K562 (cell line): ENCODE data around the gene SCN2B. TPM values are rescaled to one million over a fixed set of nuclear protein-coding genes. Genes with fewer than 3 reads are reported as not detected.

Experiments used
- ATAC-seq: fragments of 200-7000 bp; cut with Tn5 transposase; 3 replicates; pipeline ENCODE4 v1.9.1; 2020; ENCODE audit warnings: moderate library complexity
- BruUV-seq: library from RNA; stranded (reverse); fragments of 400-500 nt; replicated peaks from 2 replicates; lab custom pipeline; 2021; lab: Mats Ljungman, UMichigan
- CTCF ChIA-PET: fragments of 300-600 bp; formaldehyde crosslinking; extraction: SDS; loops from one replicate; lab custom pipeline; 2021; ENCODE audit warnings: low intra/inter-chr PET ratio; lab: Yijun Ruan, JAX
- POLR2A ChIA-PET: fragments of 300-600, 350-650 bp; sonication (Branson Sonifier 250); formaldehyde crosslinking; extraction: SDS; loops from one replicate; lab custom pipeline; 2021; ENCODE audit warnings: antibody characterized with exemption, inconsistent platforms; lab: Yijun Ruan, JAX
- DNase-seq, 4 experiments: peaks; one replicate each; pipeline versions ENCODE4 v3.0.0 to v3.0.0-alpha.2; 2011 to 2018; ENCODE audit warnings: low spot score in 3 of 4, mixed read lengths in 3 of 4; ENCODE audit errors: extremely low read depth in 1 of 4
- FAIRE-seq: peaks from 2 replicates; lab custom pipeline; 2011; peaks lifted over from hg19 to GRCh38; lab: Jason Lieb, UNC
- H2AFZ ChIP-seq: 2 replicates; pipeline ENCODE4 v1.6.0; 2011; ENCODE audit warnings: low read depth, low read length, control low read depth, inconsistent platforms
- H3K27ac ChIP-seq: fragments of 200-600 bp; 3 replicates; pipeline ENCODE4 v1.8.0; 2011; ENCODE audit warnings: low read depth, mild to moderate bottlenecking, control low read depth, inconsistent platforms, low read length, moderate library complexity, mixed read lengths; ENCODE audit errors: extremely low read depth
- H3K27me3 ChIP-seq, 2 experiments: fragments of 300-600 bp in 1 of 2; 2 replicates in 1 of 2; 3 replicates in 1 of 2; pipeline versions ENCODE4 v1.6.0 to v1.8.0; 2011; ENCODE audit warnings: inconsistent platforms in 2 of 2, low read length in 2 of 2, mild to moderate bottlenecking in 1 of 2, mixed read lengths in 1 of 2, moderate library complexity in 1 of 2; ENCODE audit not compliant: control insufficient read depth in 2 of 2, insufficient read depth in 2 of 2
- H3K36me3 ChIP-seq: fragments of 300-600 bp; 3 replicates; pipeline ENCODE4 v1.8.0; 2011; ENCODE audit warnings: mild to moderate bottlenecking, low read length, inconsistent platforms; ENCODE audit not compliant: control insufficient read depth, insufficient read depth
- H3K4me1 ChIP-seq, 2 experiments: fragments of 200-600 bp in 1 of 2; replicated peaks in 1 of 2; 2 replicates in 1 of 2; 3 replicates in 1 of 2; pipeline versions ENCODE4 v1.5.1 to v1.8.0; 2011; ENCODE audit warnings: inconsistent platforms in 2 of 2, low read length in 2 of 2, mild to moderate bottlenecking in 1 of 2, mixed read lengths in 1 of 2, moderate library complexity in 1 of 2; ENCODE audit not compliant: control insufficient read depth in 2 of 2, insufficient read depth in 2 of 2
- H3K4me2 ChIP-seq: 2 replicates; pipeline ENCODE4 v1.6.1; 2011; ENCODE audit warnings: low read length, control low read depth, inconsistent platforms, mixed read lengths; ENCODE audit not compliant: insufficient read depth
- H3K4me3 ChIP-seq: fragments of 200-600 bp; sonication (generic), shearing (Covaris generic); 2 replicates; pipeline ENCODE4 v1.5.1; 2016; ENCODE audit warnings: control low read depth, inconsistent platforms
- H3K79me2 ChIP-seq: fragments of 200-600 bp; 3 replicates; pipeline ENCODE4 v1.8.0; 2011; ENCODE audit warnings: low read length, inconsistent platforms; ENCODE audit not compliant: control insufficient read depth, insufficient read depth
- H3K9ac ChIP-seq, 2 experiments: 2 replicates each; pipeline versions ENCODE4 v1.6.0 to v1.6.1; 2011; ENCODE audit warnings: low read depth in 2 of 2, low read length in 2 of 2, control low read depth in 1 of 2, inconsistent platforms in 1 of 2, mild to moderate bottlenecking in 1 of 2, mixed read lengths in 1 of 2; ENCODE audit not compliant: insufficient read depth in 1 of 2
- H3K9me1 ChIP-seq: one replicate; pipeline ENCODE4 v1.6.0; 2011; ENCODE audit warnings: inconsistent platforms, mild to moderate bottlenecking, low read length, moderate library complexity; ENCODE audit not compliant: control insufficient read depth, insufficient read depth
- H3K9me3 ChIP-seq: replicated peaks from 2 replicates; pipeline ENCODE4 v1.5.1; 2011; ENCODE audit warnings: low read depth, low read length, inconsistent platforms; ENCODE audit not compliant: control insufficient read depth, insufficient read depth
- H4K20me1 ChIP-seq: replicated peaks from 2 replicates; pipeline ENCODE4 v1.6.1; 2011; ENCODE audit warnings: low read length, inconsistent platforms, mixed read lengths; ENCODE audit not compliant: control insufficient read depth, insufficient read depth
- AFF1 ChIP-seq, 2 experiments: fragments of 450-650 bp; IDR thresholded peaks; 2 replicates each; pipeline ENCODE4 v1.6.1; 2018; ENCODE audit warnings: mild to moderate bottlenecking in 2 of 2, low read depth in 1 of 2; ENCODE audit not compliant: partially characterized antibody in 2 of 2
- ARID3B ChIP-seq: fragments of 250-450 bp; sonication (Bioruptor Pico); IDR thresholded peaks from 2 replicates; pipeline ENCODE4 v1.4.0; 2020; ENCODE audit warnings: borderline replicate concordance
- BACH1 ChIP-seq: fragments of 200-800 bp; sonication (Bioruptor generic); IDR thresholded peaks from 2 replicates; pipeline ENCODE4 v1.6.1; 2016; ENCODE audit warnings: missing genetic modification characterization, missing compliant biosample characterization
- CXXC5 ChIP-seq: fragments of 250-450 bp; sonication (Bioruptor Pico); IDR thresholded peaks from 2 replicates; pipeline ENCODE4 v1.8.0; 2022; ENCODE audit warnings: inconsistent platforms, mild to moderate bottlenecking, moderate library complexity
- EP400 ChIP-seq: fragments of 450-650 bp; IDR thresholded peaks from 2 replicates; pipeline ENCODE4 v1.6.1; 2017; ENCODE audit warnings: antibody characterized with exemption, mild to moderate bottlenecking, moderate library complexity
- FOXM1 ChIP-seq, 2 experiments: fragments of 450-650 bp in 1 of 2; sonication (generic) in 1 of 2; formaldehyde crosslinking in 1 of 2; IDR thresholded peaks; 2 replicates each; pipeline versions ENCODE4 v1.6.1 to v1.9.0; 2017 to 2022; ENCODE audit warnings: low read depth in 2 of 2, mild to moderate bottlenecking in 2 of 2, missing genetic modification reagents in 1 of 2, moderate library complexity in 1 of 2
- HIVEP1 ChIP-seq: fragments of 250-450 bp; sonication (Bioruptor Pico); IDR thresholded peaks from 2 replicates; pipeline ENCODE4 v1.4.0; 2020; ENCODE audit warnings: mild to moderate bottlenecking
- IFI16 ChIP-seq: fragments of 250-450 bp; sonication (Bioruptor Pico); IDR thresholded peaks from 2 replicates; pipeline ENCODE4 v2.1.2; 2022; ENCODE audit warnings: mild to moderate bottlenecking, inconsistent platforms
- KLF16 ChIP-seq: IDR thresholded peaks from 2 replicates; pipeline ENCODE4 v1.6.1; 2016; ENCODE audit warnings: antibody characterized with exemption
- PHB ChIP-seq: fragments of 250-450 bp; sonication (Bioruptor Pico); IDR thresholded peaks from 2 replicates; pipeline ENCODE4 v1.5.0; 2021
- PTRF ChIP-seq: fragments of 450-650 bp; IDR thresholded peaks from 2 replicates; pipeline ENCODE4 v1.6.1; 2016; ENCODE audit warnings: mild to moderate bottlenecking, missing genetic modification characterization, missing compliant biosample characterization
- SMARCA4 ChIP-seq: fragments of 450-650 bp; IDR thresholded peaks from 2 replicates; pipeline ENCODE4 v1.6.1; 2016
- SMARCA5 ChIP-seq: fragments of 450-650 bp; IDR thresholded peaks from 2 replicates; pipeline ENCODE4 v1.6.1; 2016
- U2AF2 ChIP-seq: fragments of 200-400 bp; formaldehyde crosslinking; optimal IDR thresholded peaks from 2 replicates; pipeline ENCODE3; 2017; ENCODE audit warnings: low read depth, mild to moderate bottlenecking, low read length
- in situ Hi-C: fragments of 300-500 bp; cut with MboI; formaldehyde crosslinking; loops from 4 replicates; pipeline ENCODE4 v1.15.0; 2018; ENCODE audit warnings: inconsistent platforms, mixed read lengths
- intact Hi-C: fragments of 100-400 bp; cut with micrococcal nuclease; formaldehyde crosslinking; loops from 2 replicates; pipeline ENCODE4 v1.14.2; 2022
- polyA plus RNA-seq, 8 experiments: library from polyadenylated mRNA; depleted of rRNA in 4 of 8; stranded (reverse) in 5 of 8; unstranded in 3 of 8; fragments of >200 nt; fragmentation: Nextera tagmentation in 2 of 8; fragmentation: Illumina TruSeq in 1 of 8; extraction: Ambion mirVana in 2 of 8; extraction: Trizol in 1 of 8; gene quantifications; 2 replicates each; pipeline versions ENCODE4 v1.2.1 to v1.2.3, GENCODE V29; 2011 to 2014; ENCODE audit warnings: inconsistent platforms in 1 of 8, missing spikeins in 1 of 8
- total RNA-seq, 7 experiments: library from RNA; depleted of rRNA in 6 of 7; stranded (reverse); fragments of >200 nt in 6 of 7; fragmentation: Illumina TruSeq in 2 of 7; extraction: Trizol in 2 of 7; gene quantifications; 2 replicates each; pipeline versions ENCODE4 v1.2.1 to v1.2.3, GENCODE V29; 2011 to 2021; ENCODE audit warnings: low replicate concordance in 1 of 7
- TF ChIP-seq, protein P1 (sequence below): fragments of 450-650 bp; formaldehyde crosslinking; IDR thresholded peaks from 2 replicates; pipeline ENCODE4 v1.4.0; 2022; ENCODE audit warnings: mild to moderate bottlenecking, moderate library complexity
- TF ChIP-seq, protein P2 (sequence below): fragments of 450-650 bp; formaldehyde crosslinking; IDR thresholded peaks from 2 replicates; pipeline ENCODE4 v1.4.0; 2020; ENCODE audit warnings: mild to moderate bottlenecking

Gene SCN2B
- total and polyA plus RNA-seq, 9 of the 15 experiments (the other 6 are each of a cell fraction or from before 2014, with no cell fraction given): not detected

DNA sequence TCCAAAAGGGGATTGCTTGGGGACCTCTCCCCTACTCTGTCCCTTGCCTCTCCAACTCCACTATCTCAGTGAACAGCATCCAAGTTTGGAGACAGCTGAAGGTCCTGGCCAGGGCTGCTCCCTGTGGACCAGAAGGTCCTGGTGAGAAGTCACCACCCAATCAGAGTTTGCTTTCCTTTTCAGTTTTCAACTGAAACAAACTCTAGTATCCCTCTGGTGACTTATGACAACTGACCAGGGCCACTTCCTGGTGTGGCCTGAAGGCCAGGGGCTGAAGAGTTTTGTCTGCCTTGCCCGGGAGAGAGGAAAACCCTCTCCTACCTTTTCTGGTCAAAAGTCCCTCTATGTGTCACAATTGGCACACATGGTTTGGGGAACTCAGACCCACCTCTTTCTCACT, 43.3 kb upstream of the SCN2B start (continued):
- no peak for TF ChIP-seq PTRF (tag)
- no peak for TF ChIP-seq AFF1 (IDR thresholded peaks at IDR 0.05; ENCODE audit: low read depth in 1 of 2, partially characterized antibody in 2 of 2)
- TF ChIP-seq KLF16: no peak

GRCh38 chr11:118219244-118219643, 42.8 kb upstream of the SCN2B start:
- intact Hi-C loops: no loop called here
- Histone ChIP-seq H3K9me1 (no peaks in the 10 kb centered on the region), H3K4me3 (no peak overlapping the region), H3K4me2 (no peak overlapping the region), H3K9me3 (no peaks in the 10 kb centered on the region), H3K79me2 (no peaks in the 10 kb centered on the region), H3K36me3 (no peaks in the 10 kb centered on the region), H3K27ac (no peak overlapping the region), H4K20me1 (no peaks in the 10 kb centered on the region), H3K9ac (no peak overlapping the region), H2AFZ (no peak overlapping the region), H3K4me1 (0 out of 5 replicates have a peak, but pooled peaks cover 0 to 4% of the 10 kb centered on the region in 2 experiments), H3K27me3 (peaks cover 9 to 34% of the 10 kb centered on the region in 2 experiments)
- POLR2A ChIA-PET: interaction anchor here (0.8 kb wide), 1 partner anchor 18 kb away, joined by 3 read pairs; no protein-coding TSS in a partner anchor
- DNase-seq: no peak
- CTCF ChIA-PET: no interaction called here
- FAIRE-seq: no peak
- no TSS peak for BruUV-seq
- ATAC-seq: no peak
- in situ Hi-C loops: no loop called here
- TF ChIP-seq FOXM1 (IDR thresholded peaks at IDR 0.05; ENCODE audit: low read depth) (no peak), FOXM1 (CRISPR knock-in tag; IDR thresholded peaks at IDR 0.05; ENCODE audit: low read depth) (no peak), PHB (CRISPR knock-in tag) (no peak), EP400 (no peak), SMARCA5 (no peak), CXXC5 (CRISPR knock-in tag) (no peak), BACH1 (tag) (no peak), HIVEP1 (CRISPR knock-in tag) (no peak), SMARCA4 (no peak), U2AF2 (no peak), ARID3B (CRISPR knock-in tag) (no peak), IFI16 (CRISPR knock-in tag) (no peak)
- TF ChIP-seq, protein P1, sequence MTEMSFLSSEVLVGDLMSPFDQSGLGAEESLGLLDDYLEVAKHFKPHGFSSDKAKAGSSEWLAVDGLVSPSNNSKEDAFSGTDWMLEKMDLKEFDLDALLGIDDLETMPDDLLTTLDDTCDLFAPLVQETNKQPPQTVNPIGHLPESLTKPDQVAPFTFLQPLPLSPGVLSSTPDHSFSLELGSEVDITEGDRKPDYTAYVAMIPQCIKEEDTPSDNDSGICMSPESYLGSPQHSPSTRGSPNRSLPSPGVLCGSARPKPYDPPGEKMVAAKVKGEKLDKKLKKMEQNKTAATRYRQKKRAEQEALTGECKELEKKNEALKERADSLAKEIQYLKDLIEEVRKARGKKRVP (CRISPR knock-in tag): no peak
- TF ChIP-seq, protein P2, sequence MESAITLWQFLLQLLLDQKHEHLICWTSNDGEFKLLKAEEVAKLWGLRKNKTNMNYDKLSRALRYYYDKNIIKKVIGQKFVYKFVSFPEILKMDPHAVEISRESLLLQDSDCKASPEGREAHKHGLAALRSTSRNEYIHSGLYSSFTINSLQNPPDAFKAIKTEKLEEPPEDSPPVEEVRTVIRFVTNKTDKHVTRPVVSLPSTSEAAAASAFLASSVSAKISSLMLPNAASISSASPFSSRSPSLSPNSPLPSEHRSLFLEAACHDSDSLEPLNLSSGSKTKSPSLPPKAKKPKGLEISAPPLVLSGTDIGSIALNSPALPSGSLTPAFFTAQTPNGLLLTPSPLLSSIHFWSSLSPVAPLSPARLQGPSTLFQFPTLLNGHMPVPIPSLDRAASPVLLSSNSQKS (CRISPR knock-in tag): no peak
